ENCODE results near the gene MYRF.

The MYRF gene

GRCh38 chr11:61781585-61781984, 29.1 kb downstream of the MYRF start:
- Histone ChIP-seq H3K4me3 (ENCODE audit: low read length) (no peak overlapping the region), H3K27me3 (ENCODE audit: control insufficient read depth, low read length) (peaks cover 11% of the 10 kb centered on the region), H3K27ac (ENCODE audit: low read depth, low read length) (no peak overlapping the region), H3K9me3 (ENCODE audit: control insufficient read depth, insufficient read depth, low read length) (no peaks in the 10 kb centered on the region), H3K79me2 (ENCODE audit: control insufficient read depth, low read length) (no peaks in the 10 kb centered on the region), H3K4me1 (ENCODE audit: control insufficient read depth, low read length) (peaks cover 13% of the 10 kb centered on the region), H4K20me1 (ENCODE audit: control insufficient read depth, insufficient read depth, low read depth, low read length) (0 out of 2 replicates have a peak, but pooled peaks cover under 1% of the 10 kb centered on the region), H3K9me2 (replicated peaks; ENCODE audit: control insufficient read depth, low read length) (no peaks in the 10 kb centered on the region), H3K4me2 (ENCODE audit: low read length) (no peak overlapping the region), H3K36me3 (ENCODE audit: control insufficient read depth, low read length) (peaks cover 10% of the 10 kb centered on the region), H3F3A (ENCODE audit: control insufficient read depth, insufficient read depth) (no peaks in the 10 kb centered on the region)
- no peak for TF ChIP-seq CTCF (IDR thresholded peaks at IDR 0.05; ENCODE audit: low read depth, low read length, poor library complexity, severe bottlenecking)
- no peak for TF ChIP-seq EZH2phosphoT487 (IDR thresholded peaks at IDR 0.05; ENCODE audit: borderline replicate concordance, low read length)

- Histone ChIP-seq H3F3A (ENCODE audit: control insufficient read depth, insufficient read depth) (no peaks in the 10 kb centered on the region), H3K36me3 (ENCODE audit: control insufficient read depth, low read length) (peaks cover 17% of the 10 kb centered on the region), H3K9me3 (ENCODE audit: control insufficient read depth, insufficient read depth, low read length) (no peaks in the 10 kb centered on the region), H4K20me1 (ENCODE audit: control insufficient read depth, insufficient read depth, low read depth, low read length) (0 out of 2 replicates have a peak, but pooled peaks cover 5% of the 10 kb centered on the region), H3K79me2 (ENCODE audit: control insufficient read depth, low read length) (no peaks in the 10 kb centered on the region), H3K4me2 (ENCODE audit: low read length) (no peak overlapping the region), H3K4me3 (ENCODE audit: low read length) (no peak overlapping the region), H3K9me2 (replicated peaks; ENCODE audit: control insufficient read depth, low read length) (no peaks in the 10 kb centered on the region), H3K27ac (ENCODE audit: low read depth, low read length) (no peak overlapping the region), H3K4me1 (ENCODE audit: control insufficient read depth, low read length) (peaks cover 11% of the 10 kb centered on the region; the same call in 1 of the 2 replicates), H3K27me3 (ENCODE audit: control insufficient read depth, low read length) (peaks cover 11% of the 10 kb centered on the region)
- TF ChIP-seq CTCF (IDR thresholded peaks at IDR 0.05; ENCODE audit: low read depth, low read length, poor library complexity, severe bottlenecking) (no peak), EZH2phosphoT487 (IDR thresholded peaks at IDR 0.05; ENCODE audit: borderline replicate concordance, low read length) (no peak)
These were observed 29.9 kb downstream of the MYRF start for GRCh38 chr11:61782299-61782698.

- H3K27me3 ChIP-seq (ENCODE audit: control insufficient read depth, low read length) = peaks cover 11% of the 10 kb centered on the region
- H3K4me2 ChIP-seq (ENCODE audit: low read length) = no peak overlapping the region
- H3K4me1 ChIP-seq (ENCODE audit: control insufficient read depth, low read length) = peaks cover 6% of the 10 kb centered on the region; the same call in 1 of the 2 replicates
- no peak overlapping the region for H3K4me3 ChIP-seq (ENCODE audit: low read length)
- no peaks in the 10 kb centered on the region for H3K79me2 ChIP-seq (ENCODE audit: control insufficient read depth, low read length)
- 0 out of 2 replicates have a peak, but pooled peaks cover 5% of the 10 kb centered on the region for H4K20me1 ChIP-seq (ENCODE audit: control insufficient read depth, insufficient read depth, low read depth, low read length)
- no peaks in the 10 kb centered on the region for H3F3A ChIP-seq (ENCODE audit: control insufficient read depth, insufficient read depth)
- no peak overlapping the region for H3K27ac ChIP-seq (ENCODE audit: low read depth, low read length)
- peaks cover 23% of the 10 kb centered on the region for H3K36me3 ChIP-seq (ENCODE audit: control insufficient read depth, low read length)
- no peaks in the 10 kb centered on the region for H3K9me2 ChIP-seq (replicated peaks; ENCODE audit: control insufficient read depth, low read length)
- TF ChIP-seq CTCF (IDR thresholded peaks at IDR 0.05; ENCODE audit: low read depth, low read length, poor library complexity, severe bottlenecking) (no peak), EZH2phosphoT487 (IDR thresholded peaks at IDR 0.05; ENCODE audit: borderline replicate concordance, low read length) (no peak)
- no peaks in the 10 kb centered on the region for H3K9me3 ChIP-seq (ENCODE audit: control insufficient read depth, insufficient read depth, low read length)
These were observed 30.4 kb downstream of the MYRF start for GRCh38 chr11:61782841-61783240.
